Measurements from ENCODE around the gene THOC6.

The THOC6 gene

DNA sequence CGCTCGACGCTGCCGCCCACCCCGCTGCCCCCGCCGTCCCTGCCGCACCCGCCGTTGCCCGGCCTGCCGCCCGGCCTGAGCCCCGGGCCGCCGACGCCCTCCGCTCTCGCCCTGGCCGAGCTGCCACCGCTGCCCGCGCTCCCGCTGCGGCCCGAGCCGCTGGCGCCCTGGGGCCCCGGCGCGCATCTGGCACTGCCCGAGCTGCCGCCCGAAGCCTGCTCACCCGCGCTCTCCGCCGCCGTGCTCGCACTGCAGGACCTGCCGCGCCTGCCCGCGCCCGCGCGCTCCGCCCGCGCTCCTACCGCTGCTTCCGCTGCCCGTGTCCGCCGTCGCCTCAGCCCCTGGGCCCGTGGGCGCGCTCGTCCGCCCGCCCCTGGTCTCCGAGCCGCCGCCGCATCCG is 19.5 kb upstream of the THOC6 start:
- TF ChIP-seq GATA2 (IDR thresholded peaks at IDR 0.05; ENCODE audit: low read depth, low read length) (no peak), GATA3 (IDR thresholded peaks at IDR 0.05; ENCODE audit: low read depth, low read length) (no peak)

DNA sequence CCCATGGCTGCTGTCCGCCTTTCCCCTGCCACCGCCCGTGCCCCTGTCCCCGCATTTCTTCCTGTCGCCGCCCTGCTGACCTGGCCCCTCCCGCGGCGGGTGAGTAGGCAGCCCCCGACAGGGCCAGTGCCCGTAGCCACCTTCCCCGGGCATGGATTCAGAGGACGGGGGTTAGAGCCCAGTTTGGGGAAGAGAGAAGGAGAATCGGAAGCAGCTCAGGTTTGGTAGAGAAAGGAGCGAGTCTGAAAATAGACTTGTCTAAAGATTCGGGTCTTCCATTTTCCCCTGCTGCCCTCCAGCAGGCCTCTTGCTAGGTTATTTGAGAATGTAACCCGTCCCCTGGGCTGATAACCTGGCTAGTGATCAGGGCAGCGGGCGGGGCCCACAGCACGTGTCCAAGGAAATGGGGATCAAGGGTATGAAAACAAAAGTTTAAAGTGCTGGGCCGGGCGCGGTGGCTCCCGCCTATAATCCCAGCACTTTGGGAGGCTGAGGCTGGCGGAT is 19.0 kb upstream of the THOC6 start:
- no peak for TF ChIP-seq GATA3 (IDR thresholded peaks at IDR 0.05; ENCODE audit: low read depth, low read length)
- no peak for TF ChIP-seq GATA2 (IDR thresholded peaks at IDR 0.05; ENCODE audit: low read depth, low read length)

DNA sequence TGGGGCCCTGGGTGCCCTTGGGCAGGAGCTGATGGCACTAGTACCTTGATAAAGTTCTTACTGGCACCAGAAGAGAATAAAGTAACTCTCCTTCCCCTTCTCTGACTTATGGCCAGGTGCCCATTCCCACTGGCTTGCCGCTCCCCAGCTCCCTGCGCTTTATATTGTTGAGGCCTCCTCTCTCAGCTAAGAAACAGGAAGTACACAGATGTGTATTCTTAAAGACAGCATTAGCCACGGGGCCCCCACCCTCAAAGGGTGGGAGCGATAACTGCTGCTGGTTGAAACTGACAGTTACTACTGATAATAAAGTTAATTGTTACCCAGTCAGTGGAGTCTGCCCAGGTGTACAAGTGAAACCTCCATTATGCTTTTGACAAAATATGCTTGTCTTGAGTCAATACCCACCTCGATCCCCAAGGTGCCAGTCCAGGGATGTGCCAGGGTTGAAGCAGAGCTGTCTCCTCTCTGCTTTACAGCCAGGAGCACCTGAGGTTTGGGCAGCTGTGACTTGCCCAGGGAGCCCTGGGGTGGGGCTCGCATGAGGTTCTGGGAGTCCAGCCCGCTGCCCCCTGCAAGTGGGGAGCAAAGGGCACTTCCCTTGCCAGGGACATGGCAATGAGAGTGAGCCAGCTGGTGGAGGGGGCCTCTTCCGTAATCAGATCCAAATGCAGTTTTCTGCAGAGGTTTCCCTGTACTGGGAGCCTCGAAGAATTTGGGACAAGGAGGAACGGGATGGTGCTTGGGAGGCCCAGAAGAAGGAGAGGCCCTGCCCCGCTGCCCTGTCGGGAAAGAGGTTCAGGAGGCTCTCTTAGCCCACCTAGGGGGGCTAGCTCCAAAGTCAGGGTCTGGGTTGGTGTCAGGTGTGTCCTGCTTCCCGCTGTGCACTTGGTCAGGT is 16.5 kb upstream of the THOC6 start:
- TF ChIP-seq GATA2 (IDR thresholded peaks at IDR 0.05; ENCODE audit: low read depth, low read length) (no peak), GATA3 (IDR thresholded peaks at IDR 0.05; ENCODE audit: low read depth, low read length) (no peak)

DNA sequence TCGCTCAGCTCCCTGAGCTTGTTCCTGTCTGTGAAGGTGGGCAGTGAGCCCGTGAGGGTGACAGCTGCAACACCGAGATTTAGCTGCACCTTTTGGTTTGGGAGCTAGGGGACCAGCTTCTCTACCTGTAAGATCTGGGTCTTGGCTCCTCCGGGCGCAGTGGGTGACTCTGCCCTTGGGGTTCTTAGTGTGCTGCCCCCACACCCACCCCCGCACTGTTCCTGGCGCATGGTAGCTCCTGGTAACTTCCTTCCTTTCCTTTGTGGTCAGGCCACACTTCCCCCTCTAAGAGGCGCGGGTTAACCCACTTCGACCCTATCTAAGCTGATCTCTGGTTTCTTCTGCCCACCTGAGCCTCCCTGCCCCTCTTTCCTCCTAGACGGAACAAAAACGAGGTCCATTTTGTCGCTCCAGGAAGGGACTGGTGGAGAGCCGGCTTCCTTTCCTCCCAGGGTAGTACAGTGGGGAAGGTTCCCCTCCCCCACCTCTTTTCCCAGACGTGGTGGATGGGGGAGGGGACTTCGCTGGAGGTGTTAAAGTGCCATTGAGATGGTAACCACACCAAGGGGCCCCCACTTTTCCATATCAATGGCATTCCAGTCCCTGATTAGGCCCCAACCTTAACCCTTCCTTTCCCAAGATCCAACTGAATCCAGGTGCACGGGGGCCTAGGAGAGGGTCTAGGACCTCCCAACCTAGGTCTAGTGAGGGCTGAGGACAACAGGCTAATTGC is 15.7 kb upstream of the THOC6 start:
- TF ChIP-seq GATA2 (IDR thresholded peaks at IDR 0.05; ENCODE audit: low read depth, low read length) (no peak), GATA3 (IDR thresholded peaks at IDR 0.05; ENCODE audit: low read depth, low read length) (no peak)

DNA sequence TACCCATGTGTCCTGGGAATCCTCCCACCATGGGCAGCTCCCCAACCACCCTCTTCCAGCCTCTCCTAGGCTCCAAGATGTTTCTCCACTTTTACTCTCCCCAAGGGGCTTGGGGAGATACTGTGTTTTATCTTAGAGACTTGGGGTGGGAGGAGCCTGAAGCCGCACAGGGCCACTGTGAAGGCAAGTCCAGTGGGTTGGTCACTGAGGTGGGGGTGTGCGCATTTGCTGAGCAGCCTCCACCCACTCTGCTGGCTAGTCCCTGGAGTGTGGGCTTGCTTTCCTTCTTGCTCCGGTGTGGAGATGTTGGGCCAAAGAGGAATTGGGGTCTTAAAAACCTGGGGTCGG is 15.2 kb upstream of the THOC6 start:
- TF ChIP-seq GATA2 (IDR thresholded peaks at IDR 0.05; ENCODE audit: low read depth, low read length) (no peak), GATA3 (IDR thresholded peaks at IDR 0.05; ENCODE audit: low read depth, low read length) (no peak)

DNA sequence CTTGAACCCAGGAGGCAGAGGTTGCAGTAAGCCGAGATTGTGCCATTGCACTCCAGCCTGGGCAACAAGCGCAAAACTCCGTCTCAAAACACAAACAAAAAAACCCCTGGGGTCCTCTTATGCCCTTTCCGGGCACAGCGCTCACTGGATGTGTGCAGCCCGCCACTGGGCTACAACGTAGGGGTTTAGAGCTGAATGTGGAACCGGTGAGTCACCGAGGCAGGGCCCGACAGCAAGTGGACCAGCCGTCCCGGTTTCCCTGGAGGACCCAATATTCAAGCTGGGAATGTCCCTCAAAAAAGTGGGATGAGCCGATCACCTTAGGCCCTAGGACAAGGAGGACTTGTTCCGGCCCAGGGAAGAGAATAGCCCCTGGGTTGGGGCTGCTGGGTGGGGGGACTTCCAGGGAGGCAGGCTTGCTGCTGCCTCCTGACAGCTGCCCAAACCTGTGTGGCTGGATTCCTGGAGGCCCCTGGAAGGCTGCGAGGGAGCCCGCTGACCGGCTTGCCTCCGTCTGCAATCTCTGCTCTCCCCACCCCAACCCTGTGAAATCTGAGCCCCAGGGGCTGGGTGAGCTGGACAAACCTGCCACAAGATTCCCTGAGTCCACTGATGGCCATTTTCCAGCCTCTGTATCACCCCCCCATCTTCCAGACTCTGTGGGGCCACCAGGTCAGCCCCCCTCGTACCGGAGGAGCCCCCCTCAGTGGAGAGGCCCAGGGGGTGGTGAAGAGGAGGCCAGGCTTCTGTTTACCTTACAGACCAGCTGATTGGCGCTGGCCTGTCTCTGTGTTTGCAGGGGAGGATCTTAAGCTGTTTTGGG is 14.1 kb upstream of the THOC6 start:
- TF ChIP-seq GATA3 (IDR thresholded peaks at IDR 0.05; ENCODE audit: low read depth, low read length) (no peak), GATA2 (IDR thresholded peaks at IDR 0.05; ENCODE audit: low read depth, low read length) (no peak)

DNA sequence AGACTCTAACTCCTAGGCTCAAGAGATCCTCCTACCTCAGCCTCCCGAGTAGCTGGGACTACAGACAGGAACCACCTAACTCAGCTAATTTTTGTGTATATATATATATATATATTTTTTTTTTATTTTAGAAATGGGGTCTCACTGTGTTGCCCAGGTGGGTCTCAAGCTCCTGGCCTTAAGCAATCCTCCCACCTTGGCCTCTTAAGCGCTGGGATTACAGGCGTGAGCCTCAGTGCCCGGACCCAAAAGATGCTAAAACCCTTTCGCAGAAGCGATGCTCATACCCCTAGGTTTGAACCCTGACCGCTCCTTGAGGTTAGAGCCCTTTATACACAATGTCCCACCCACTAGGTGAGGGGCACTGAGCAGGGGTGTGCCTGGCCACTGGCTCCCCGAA is 13.3 kb upstream of the THOC6 start:
- TF ChIP-seq GATA3 (IDR thresholded peaks at IDR 0.05; ENCODE audit: low read depth, low read length) (no peak), GATA2 (IDR thresholded peaks at IDR 0.05; ENCODE audit: low read depth, low read length) (no peak)

DNA sequence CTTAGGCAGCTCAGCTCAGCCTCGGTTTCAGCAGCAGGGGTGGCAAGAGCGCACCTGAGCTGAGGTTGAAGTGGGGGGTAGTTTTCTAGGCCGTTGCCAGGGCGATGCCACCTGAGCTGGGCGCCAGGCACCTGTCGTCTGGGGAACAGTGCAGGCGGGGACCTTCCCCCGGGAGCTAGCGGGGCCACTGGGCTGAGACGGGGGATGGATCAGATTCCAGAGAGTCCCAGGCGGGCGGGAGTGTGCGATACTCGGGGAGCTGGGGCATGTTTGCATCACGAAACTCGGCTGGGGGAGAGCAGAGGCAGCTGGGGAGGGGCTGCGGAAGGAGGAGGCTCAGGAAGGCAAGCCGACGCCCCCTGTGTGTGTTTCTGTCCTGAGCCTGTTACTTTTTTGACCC is 11.6 kb upstream of the THOC6 start:
- TF ChIP-seq GATA2 (IDR thresholded peaks at IDR 0.05; ENCODE audit: low read depth, low read length) = no peak
- TF ChIP-seq GATA3 (IDR thresholded peaks at IDR 0.05; ENCODE audit: low read depth, low read length) = no peak

DNA sequence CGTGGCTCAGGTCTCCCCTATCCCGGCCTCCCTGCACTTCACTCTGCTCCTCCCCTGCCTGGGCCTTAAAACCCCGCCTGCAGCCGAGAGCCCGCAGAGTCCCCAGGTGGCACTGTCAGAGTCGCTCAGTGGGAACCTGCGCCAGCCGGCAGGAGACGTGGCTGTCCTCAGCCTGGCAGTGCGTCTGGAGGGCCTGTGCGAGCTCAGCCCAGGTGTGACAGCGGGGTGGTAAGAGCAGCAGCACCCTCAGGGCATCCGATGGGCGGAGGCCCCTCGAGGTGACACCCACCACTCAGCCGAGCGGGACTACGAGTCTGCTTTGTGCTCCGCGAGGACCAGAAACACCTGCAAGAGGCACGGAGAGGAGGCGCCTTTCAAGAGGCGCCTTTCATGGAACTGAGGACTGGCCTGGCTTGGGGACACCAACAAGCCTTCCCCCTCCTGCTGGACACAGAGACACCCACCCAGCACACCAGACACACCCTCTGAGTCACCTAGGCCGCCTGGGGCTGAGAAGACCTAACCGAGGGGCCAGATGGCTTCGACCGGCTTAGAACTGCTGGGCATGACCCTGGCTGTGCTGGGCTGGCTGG is 10.9 kb upstream of the THOC6 start, which contains the start of gene CLDN9:
TSS of gene CLDN9 (plus strand) at position 96 of the 593 bp plus-strand sequence. CDS start at position 536, 440 bp downstream.
- TF ChIP-seq GATA2 (IDR thresholded peaks at IDR 0.05; ENCODE audit: low read depth, low read length) = no peak
- no peak for TF ChIP-seq GATA3 (IDR thresholded peaks at IDR 0.05; ENCODE audit: low read depth, low read length)

DNA sequence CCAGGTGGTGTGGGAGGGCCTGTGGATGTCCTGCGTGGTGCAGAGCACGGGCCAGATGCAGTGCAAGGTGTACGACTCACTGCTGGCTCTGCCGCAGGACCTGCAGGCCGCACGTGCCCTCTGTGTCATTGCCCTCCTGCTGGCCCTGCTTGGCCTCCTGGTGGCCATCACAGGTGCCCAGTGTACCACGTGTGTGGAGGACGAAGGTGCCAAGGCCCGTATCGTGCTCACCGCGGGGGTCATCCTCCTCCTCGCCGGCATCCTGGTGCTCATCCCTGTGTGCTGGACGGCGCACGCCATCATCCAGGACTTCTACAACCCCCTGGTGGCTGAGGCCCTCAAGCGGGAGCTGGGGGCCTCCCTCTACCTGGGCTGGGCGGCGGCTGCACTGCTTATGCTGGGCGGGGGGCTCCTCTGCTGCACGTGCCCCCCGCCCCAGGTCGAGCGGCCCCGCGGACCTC is 10.3 kb upstream of the THOC6 start:
- TF ChIP-seq GATA2 (IDR thresholded peaks at IDR 0.05; ENCODE audit: low read depth, low read length) (no peak), GATA3 (IDR thresholded peaks at IDR 0.05; ENCODE audit: low read depth, low read length) (no peak)

DNA sequence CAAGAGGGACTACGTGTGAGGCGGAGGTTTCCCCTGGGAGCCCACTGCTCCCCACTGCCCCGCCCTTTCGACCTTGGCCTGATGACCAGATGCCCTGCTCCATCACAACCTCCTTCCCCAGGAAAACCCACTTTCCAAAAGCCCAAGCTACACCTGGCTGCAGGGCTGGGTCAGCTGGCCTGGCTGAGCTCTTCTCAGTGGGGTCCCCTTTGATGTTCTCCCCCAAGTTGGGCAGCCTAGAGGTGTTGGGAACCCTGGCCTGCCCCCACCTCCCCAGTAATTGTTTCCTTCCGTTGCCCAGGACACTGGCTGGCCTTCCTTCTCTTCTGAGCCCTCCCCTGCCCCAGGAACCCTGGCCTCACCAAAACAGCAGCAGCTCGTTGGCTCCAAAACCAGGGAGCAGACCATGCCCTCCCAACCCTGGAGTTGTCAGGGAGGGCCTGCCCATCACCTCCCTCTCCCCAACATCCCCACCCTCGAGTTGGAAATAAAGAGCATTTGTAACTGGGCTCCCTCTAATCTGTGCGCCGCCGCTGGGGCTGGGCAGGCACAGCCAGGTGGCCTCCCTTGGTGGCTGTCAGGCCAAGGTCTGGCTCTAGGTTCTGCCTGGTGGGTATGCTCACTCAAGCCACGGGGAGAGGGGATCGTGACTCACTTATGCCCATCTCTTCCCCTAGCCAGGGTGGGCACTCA is 9.7 kb upstream of the THOC6 start:
- TF ChIP-seq GATA3 (IDR thresholded peaks at IDR 0.05; ENCODE audit: low read depth, low read length) (no peak), GATA2 (IDR thresholded peaks at IDR 0.05; ENCODE audit: low read depth, low read length) (no peak)

DNA sequence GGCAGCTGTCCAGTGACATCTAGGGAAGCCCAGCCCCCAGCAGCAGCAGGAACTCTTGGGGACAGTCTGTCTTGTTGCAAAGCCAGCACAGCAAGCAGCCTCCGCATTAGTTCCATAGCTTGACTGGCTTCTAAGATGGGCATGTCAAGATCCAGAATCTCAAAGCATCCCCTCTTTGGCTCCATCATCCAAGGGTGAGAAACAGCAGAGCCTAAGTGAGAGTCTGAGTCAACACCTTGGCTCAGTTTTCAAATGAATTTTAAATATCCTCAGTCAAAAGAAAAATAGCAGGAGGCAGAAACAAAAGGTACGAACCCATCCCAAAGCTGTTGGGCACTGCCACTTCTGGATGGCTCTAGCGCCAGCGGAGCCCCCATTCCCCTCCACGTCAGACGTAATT is 8.9 kb upstream of the THOC6 start:
- TF ChIP-seq GATA2 (IDR thresholded peaks at IDR 0.05; ENCODE audit: low read depth, low read length) (no peak), GATA3 (IDR thresholded peaks at IDR 0.05; ENCODE audit: low read depth, low read length) (no peak)
